ENCODE measurements around the gene MIR17HG.

GRCh38 chr13:91358387-91358782 lies 10.9 kb downstream of the MIR17HG start:
- TF ChIP-seq EP300 (IDR thresholded peaks at IDR 0.05) (no peak), POLR2A (IDR thresholded peaks at IDR 0.05) (no peak)

Data from sigmoid colon (tissue), 4 donors.